ENCODE results near the gene SLC39A1. TPM values are rescaled to one million over a fixed set of nuclear protein-coding genes. Genes with fewer than 3 reads are reported as not detected.

The SLC39A1 gene
- total and polyA plus RNA-seq, 9 of the 15 experiments (the other 6 are each of a cell fraction or from before 2014, with no cell fraction given) = 9.9 to 81.1 (median 62.7) TPM

- TF ChIP-seq E2F6 (IDR thresholded peaks at IDR 0.05; ENCODE audit: borderline replicate concordance in 1 of 2, extremely low read depth in 1 of 2, insufficient read depth in 1 of 2, insufficient read length in 1 of 2, low read depth in 1 of 2, low read length in 1 of 2, poor library complexity in 1 of 2, severe bottlenecking in 1 of 2) (no peak), FIP1L1 (IDR thresholded peaks at IDR 0.05; ENCODE audit: low read depth, low read length, poor library complexity, severe bottlenecking) (no peak), NEUROD1 (IDR thresholded peaks at IDR 0.05; ENCODE audit: borderline replicate concordance, low read depth, low read length, partially characterized antibody) (no peak), MCM2 (IDR thresholded peaks at IDR 0.05; ENCODE audit: low read depth) (no peak), STAG1 (CRISPR knock-in tag; IDR thresholded peaks at IDR 0.05; ENCODE audit: borderline replicate concordance) (no peak), ZNF766 (CRISPR knock-in tag; conservative IDR thresholded peaks at IDR 0.05) (no peak), POLR2G (IDR thresholded peaks at IDR 0.05; ENCODE audit: low read depth, low read length) (no peak), ZNF140 (CRISPR knock-in tag; IDR thresholded peaks at IDR 0.05) (no peak), EGR1 (conservative IDR thresholded peaks at IDR 0.05) (0 out of 2 replicates have a peak, but pooled peaks have one; percentile 12), ZNF174 (CRISPR knock-in tag; IDR thresholded peaks at IDR 0.05) (no peak), ZBTB1 (CRISPR knock-in tag; IDR thresholded peaks at IDR 0.05; ENCODE audit: borderline replicate concordance, low read depth) (no peak), ZKSCAN3 (CRISPR knock-in tag; IDR thresholded peaks at IDR 0.05) (no peak), TFE3 (CRISPR knock-in tag; IDR thresholded peaks at IDR 0.05) (no peak), ZNF444 (CRISPR knock-in tag; IDR thresholded peaks at IDR 0.05) (no peak), HOXB6 (CRISPR knock-in tag; IDR thresholded peaks at IDR 0.05; ENCODE audit: borderline replicate concordance) (no peak), RAD21 (CRISPR knock-in tag; conservative IDR thresholded peaks at IDR 0.05 in 1 of 2, IDR thresholded peaks at IDR 0.05 in 1 of 2) (0 out of 4 replicates have a peak, but pooled peaks of 1 of the 2 experiments have one; percentile 1), ZNF436 (CRISPR knock-in tag; IDR thresholded peaks at IDR 0.05) (no peak), SUPT5H (IDR thresholded peaks at IDR 0.05) (peak; percentile 57; the same call in 1 of the 2 replicates), VEZF1 (CRISPR knock-in tag; IDR thresholded peaks at IDR 0.05) (0 out of 2 replicates have a peak, but pooled peaks have one; percentile 16), ZNF695 (CRISPR knock-in tag; IDR thresholded peaks at IDR 0.05) (no peak), GMEB1 (CRISPR knock-in tag; IDR thresholded peaks at IDR 0.05) (no peak), KDM4B (IDR thresholded peaks at IDR 0.05; ENCODE audit: borderline replicate concordance in 2 of 2, low read depth in 1 of 2) (no peak)
Observed at GRCh38 chr1:153985341-153985912, 22.1 kb upstream of the SLC39A1 start (continued).
